Erythroblast (primary cell): Measurements from ENCODE around the gene TSHZ1.

ENCODE experiments used
- GATA1 ChIP-seq: IDR thresholded peaks from 2 replicates; pipeline ENCODE4 v1.6.1; 2011; ENCODE audit warnings: low read depth, mild to moderate bottlenecking, control low read depth, low read length, moderate library complexity
- POLR2A ChIP-seq: IDR thresholded peaks from 2 replicates; pipeline ENCODE4 v1.6.1; 2011; ENCODE audit warnings: mild to moderate bottlenecking, low read length

- TF ChIP-seq POLR2A (no peak), GATA1 (no peak)
Observed at GRCh38 chr18:75277610-75277928, 67.0 kb downstream of the TSHZ1 start.
